A673 (cell line): Measurements from ENCODE around the gene ARMH3.
A peak's percentile ranks its signal among the peaks of the same experiment; 100 is the strongest.

Source experiments
- EZH2 ChIP-seq: fragments of 200-600 bp; sonication (generic); IDR thresholded peaks from 2 replicates; pipeline ENCODE4 v1.6.1; 2017; ENCODE audit warnings: borderline replicate concordance, low read depth, mild to moderate bottlenecking, mixed read lengths, antibody characterized with exemption, low read length; ENCODE audit not compliant: poor library complexity, severe bottlenecking
- TF ChIP-seq, protein P1 (sequence below): fragments of 300-800, 200-600 bp; sonication (generic); conservative IDR thresholded peaks from 2 replicates; pipeline ENCODE4 v1.5.1; 2017; ENCODE audit warnings: low read depth, mild to moderate bottlenecking, antibody characterized with exemption, low read length, moderate library complexity, mixed read lengths

GRCh38 chr10:101843032-101844021, 212.6 kb downstream of the ARMH3 start, which contains the start of gene KCNIP2:
- TF ChIP-seq, protein P1, sequence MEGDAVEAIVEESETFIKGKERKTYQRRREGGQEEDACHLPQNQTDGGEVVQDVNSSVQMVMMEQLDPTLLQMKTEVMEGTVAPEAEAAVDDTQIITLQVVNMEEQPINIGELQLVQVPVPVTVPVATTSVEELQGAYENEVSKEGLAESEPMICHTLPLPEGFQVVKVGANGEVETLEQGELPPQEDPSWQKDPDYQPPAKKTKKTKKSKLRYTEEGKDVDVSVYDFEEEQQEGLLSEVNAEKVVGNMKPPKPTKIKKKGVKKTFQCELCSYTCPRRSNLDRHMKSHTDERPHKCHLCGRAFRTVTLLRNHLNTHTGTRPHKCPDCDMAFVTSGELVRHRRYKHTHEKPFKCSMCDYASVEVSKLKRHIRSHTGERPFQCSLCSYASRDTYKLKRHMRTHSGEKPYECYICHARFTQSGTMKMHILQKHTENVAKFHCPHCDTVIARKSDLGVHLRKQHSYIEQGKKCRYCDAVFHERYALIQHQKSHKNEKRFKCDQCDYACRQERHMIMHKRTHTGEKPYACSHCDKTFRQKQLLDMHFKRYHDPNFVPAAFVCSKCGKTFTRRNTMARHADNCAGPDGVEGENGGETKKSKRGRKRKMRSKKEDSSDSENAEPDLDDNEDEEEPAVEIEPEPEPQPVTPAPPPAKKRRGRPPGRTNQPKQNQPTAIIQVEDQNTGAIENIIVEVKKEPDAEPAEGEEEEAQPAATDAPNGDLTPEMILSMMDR, result peak; percentile 68
- TF ChIP-seq EZH2, result no peak
